Activated CD8-positive, alpha-beta memory T cell treated with anti-CD3 and anti-CD28 coated beads, Interleukin-2, amount 10 ng/mL, durations not matched to agents 7 days and 5 days (primary cell): Measurements from ENCODE around the gene TMEM209. TPM values are rescaled to one million over a fixed set of nuclear protein-coding genes. Genes with fewer than 3 reads are reported as not detected.
"Not testable (repeated sequence)": the region's sequence is repeated elsewhere in the genome, so short reads cannot be mapped to it uniquely, and the experiment has no call there.

Source experiments
- ATAC-seq: fragments of 150-1000 bp; cut with Tn5 transposase; one replicate; pipeline ENCODE4 v1.10.0; 2021; ENCODE audit warnings: moderate library complexity
- CTCF ChIA-PET: fragments of 350-600 bp; sonication (Branson Sonifier 250); formaldehyde crosslinking; loops from one replicate; lab custom pipeline; 2021; ENCODE audit warnings: antibody characterized with exemption; lab: Charles Lee
- DNase-seq: peaks from one replicate; pipeline ENCODE4 v3.0.0-alpha.2; 2020
- H3K27ac Mint-ChIP-seq: one replicate; pipeline ENCODE4 v1.8.0; 2021; ENCODE audit warnings: mild to moderate bottlenecking, mixed read lengths
- H3K27me3 Mint-ChIP-seq: one replicate; pipeline ENCODE4 v1.8.0; 2021; ENCODE audit warnings: mixed read lengths
- H3K36me3 Mint-ChIP-seq: one replicate; pipeline ENCODE4 v1.8.0; 2021; ENCODE audit warnings: mild to moderate bottlenecking, mixed read lengths
- H3K4me1 Mint-ChIP-seq: one replicate; pipeline ENCODE4 v1.8.0; 2021; ENCODE audit warnings: mixed read lengths
- H3K4me3 Mint-ChIP-seq: one replicate; pipeline ENCODE4 v1.8.0; 2021; ENCODE audit warnings: mild to moderate bottlenecking, moderate library complexity, mixed read lengths
- H3K9me3 Mint-ChIP-seq: one replicate; pipeline ENCODE4 v1.8.0; 2022; ENCODE audit warnings: low read depth, mixed read lengths
- total RNA-seq, 2 experiments: library from RNA; stranded (reverse); gene quantifications; one replicate each; pipeline ENCODE4 v1.2.3, GENCODE V29; 2021

The TMEM209 gene
- total RNA-seq, 2 experiments from 2014 or later: 39.5 to 44.5 TPM

DNA sequence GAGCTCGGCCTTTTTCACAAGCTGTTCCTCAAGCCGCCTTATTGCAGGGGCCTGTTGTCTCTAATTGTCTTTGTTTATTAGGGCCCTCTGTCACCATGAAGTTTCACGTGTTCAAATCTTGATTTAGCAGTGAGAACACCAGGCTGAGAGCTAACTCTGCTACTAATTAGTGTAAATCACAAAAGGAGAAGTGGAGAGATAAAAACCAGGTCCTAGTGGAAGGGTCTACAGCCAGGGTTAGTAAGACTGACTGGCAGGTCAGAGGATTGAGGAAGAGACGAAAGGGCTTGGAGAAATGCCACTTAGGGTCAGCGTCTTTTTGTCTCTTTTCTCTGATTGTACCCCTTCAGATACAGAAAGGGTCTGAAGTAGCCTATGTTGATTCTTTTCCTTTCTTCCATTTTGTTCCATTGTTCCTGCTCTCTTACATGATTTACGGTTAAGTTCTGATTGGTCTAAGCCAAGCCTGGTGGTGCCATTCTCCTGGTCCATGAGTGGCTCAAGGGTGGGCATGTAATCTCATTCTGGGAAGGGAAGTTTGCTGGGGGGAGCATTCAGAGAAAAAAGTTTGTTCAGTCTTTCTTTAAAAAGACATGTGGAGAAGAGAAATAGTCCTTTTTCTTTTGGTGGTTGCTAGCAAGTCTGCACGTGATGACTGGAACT is 23.8 kb upstream of the TMEM209 start:
- no peak overlapping the region for H3K4me3 Mint-ChIP-seq
- no peaks in the 10 kb centered on the region for H3K9me3 Mint-ChIP-seq
- peaks cover 3% of the 10 kb centered on the region for H3K4me1 Mint-ChIP-seq
- H3K27ac Mint-ChIP-seq: no peak overlapping the region
- no peaks in the 10 kb centered on the region for H3K27me3 Mint-ChIP-seq
- ATAC-seq (no peak), DNase-seq (no peak)
- CTCF ChIA-PET: no interaction called here
- no peaks in the 10 kb centered on the region for H3K36me3 Mint-ChIP-seq

DNA sequence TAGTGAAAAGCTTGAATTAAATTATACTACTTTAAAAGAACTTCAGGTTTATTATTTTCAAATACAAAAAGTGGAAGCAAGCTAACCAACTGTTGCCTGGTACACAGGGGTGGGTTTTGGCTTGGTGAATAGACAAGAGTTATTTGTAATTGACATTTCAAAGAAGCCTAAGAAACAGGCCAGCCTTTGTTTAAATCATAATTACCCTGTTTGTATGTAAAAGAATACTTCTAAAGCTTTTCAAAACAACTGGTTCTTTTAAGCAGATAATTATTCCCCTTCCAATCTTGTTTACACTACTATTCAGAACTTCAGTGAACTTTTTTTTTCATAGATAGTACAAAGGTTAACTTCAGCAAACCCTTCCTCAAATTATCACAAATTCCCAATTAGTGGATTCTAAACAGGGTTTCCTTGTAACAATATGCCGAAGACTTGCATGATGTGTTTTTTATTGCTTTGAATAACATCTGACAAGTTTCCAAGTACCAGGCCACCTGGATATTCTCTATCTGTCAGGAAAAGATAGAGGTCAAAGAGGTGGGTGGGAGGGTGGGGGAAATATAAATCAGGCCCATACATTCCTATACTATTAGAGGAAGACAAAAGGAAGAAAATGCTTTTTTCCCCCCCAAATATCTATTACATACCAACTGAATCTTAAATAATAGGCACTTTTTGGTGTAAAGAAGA is 22.8 kb upstream of the TMEM209 start:
- no peak overlapping the region for H3K27ac Mint-ChIP-seq
- H3K9me3 Mint-ChIP-seq: no peaks in the 10 kb centered on the region
- H3K4me3 Mint-ChIP-seq: no peak overlapping the region
- H3K36me3 Mint-ChIP-seq: no peaks in the 10 kb centered on the region
- CTCF ChIA-PET: no interaction called here
- ATAC-seq (no peak), DNase-seq (no peak)
- H3K4me1 Mint-ChIP-seq: peaks cover 3% of the 10 kb centered on the region
- no peaks in the 10 kb centered on the region for H3K27me3 Mint-ChIP-seq

DNA sequence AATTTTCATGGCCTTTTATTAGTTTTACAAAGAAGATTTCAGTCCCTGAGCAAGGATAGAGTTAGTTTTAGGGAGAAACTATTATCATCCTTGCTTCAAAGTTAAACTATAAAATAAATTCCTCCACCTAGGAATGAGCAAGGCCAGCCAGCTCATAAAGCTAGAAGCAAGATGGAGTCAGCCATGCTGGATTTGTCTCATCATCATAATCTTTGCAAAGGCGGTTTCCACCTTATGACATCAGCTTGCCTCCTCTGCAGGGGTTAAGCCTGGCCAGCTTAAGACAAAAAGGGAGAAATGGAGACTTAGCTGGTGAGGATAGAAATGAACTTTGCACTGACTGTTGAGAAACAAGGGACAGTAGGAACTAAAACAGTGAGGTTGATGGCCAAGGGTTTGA is 21.1 kb upstream of the TMEM209 start:
- ATAC-seq: no peak
- H3K4me3 Mint-ChIP-seq: no peak overlapping the region

DNA sequence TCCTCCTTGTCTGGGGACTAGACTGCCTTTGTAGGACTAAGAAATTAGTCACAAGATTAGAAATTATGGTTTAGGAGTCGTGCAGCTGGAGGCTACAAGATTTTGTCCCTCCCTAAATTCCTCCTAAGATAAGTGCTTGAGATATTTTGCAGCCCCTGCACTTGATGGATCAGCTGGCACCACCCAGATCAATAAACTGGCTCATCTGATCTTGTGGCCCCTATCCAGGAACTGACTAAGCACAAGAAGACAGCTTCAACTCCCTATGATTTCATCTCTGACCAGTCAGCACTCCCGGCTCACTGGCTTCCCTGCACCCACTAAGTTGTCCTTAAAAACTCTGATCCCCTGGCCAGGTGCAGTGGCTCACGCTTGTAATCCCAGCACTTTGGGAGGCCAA is 19.7 kb upstream of the TMEM209 start:
- H3K27ac Mint-ChIP-seq, H3K9me3 Mint-ChIP-seq, H3K36me3 Mint-ChIP-seq, H3K4me3 Mint-ChIP-seq, CTCF ChIA-PET, DNase-seq, H3K4me1 Mint-ChIP-seq, ATAC-seq, H3K27me3 Mint-ChIP-seq: not testable (repeated sequence)

More for the DNA sequence above, 21.1 kb upstream of the TMEM209 start:
- Mint-ChIP-seq H3K27ac (no peak overlapping the region), H3K4me1 (peaks cover 3% of the 10 kb centered on the region), H3K9me3 (no peaks in the 10 kb centered on the region), H3K36me3 (no peaks in the 10 kb centered on the region), H3K27me3 (no peaks in the 10 kb centered on the region)
- DNase-seq: no peak
- CTCF ChIA-PET: no interaction called here

DNA sequence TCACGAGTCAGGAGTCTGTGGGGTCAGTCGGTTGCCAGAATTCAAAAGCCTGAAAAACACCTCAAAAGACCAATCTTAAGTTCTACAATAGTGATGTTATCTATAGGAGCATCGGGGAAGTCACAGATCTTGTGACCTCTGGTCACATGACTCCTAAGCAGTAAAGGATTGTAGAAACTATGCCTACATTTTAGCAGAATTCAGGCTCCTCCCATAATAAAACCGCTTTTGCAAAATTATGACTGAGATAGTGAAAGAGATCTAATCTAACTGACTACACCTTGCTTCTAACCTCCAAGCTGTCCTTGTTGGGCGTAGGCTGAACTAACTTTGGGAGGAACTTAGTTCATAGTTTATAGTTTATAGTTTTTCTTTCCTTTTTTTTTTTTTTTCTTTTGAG is 19.0 kb upstream of the TMEM209 start:
- H3K27me3 Mint-ChIP-seq: no peaks in the 10 kb centered on the region
- ATAC-seq (no peak), DNase-seq (no peak)
- H3K36me3 Mint-ChIP-seq: no peaks in the 10 kb centered on the region
- H3K4me3 Mint-ChIP-seq: no peak overlapping the region
- H3K4me1 Mint-ChIP-seq: peaks cover 3% of the 10 kb centered on the region
- no peak overlapping the region for H3K27ac Mint-ChIP-seq
- no peaks in the 10 kb centered on the region for H3K9me3 Mint-ChIP-seq
- CTCF ChIA-PET: no interaction called here

DNA sequence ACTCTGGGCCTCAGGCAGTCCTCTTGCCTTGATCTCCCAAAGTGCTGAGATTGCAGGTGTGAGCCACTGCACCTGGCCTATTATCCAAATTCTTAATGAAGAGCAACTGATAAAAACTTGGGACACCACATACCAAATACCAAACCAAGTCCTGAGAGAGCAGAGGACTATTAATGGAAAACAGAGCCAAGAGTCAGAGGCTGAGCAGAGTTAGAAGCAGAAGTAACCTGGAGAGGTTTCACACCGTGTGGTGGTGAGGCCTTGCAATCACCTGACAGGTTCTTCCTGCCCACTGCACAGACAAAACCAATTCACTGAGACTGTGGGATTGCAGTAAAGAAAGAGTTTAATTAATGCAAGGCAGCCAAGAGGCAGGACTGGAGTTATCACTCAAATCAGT is 18.4 kb upstream of the TMEM209 start:
- peaks cover 3% of the 10 kb centered on the region for H3K4me1 Mint-ChIP-seq
- DNase-seq (no peak), ATAC-seq (no peak)
- H3K4me3 Mint-ChIP-seq: no peak overlapping the region
- CTCF ChIA-PET: no interaction called here
- no peaks in the 10 kb centered on the region for H3K36me3 Mint-ChIP-seq
- H3K9me3 Mint-ChIP-seq: no peaks in the 10 kb centered on the region
- H3K27me3 Mint-ChIP-seq: no peaks in the 10 kb centered on the region
- H3K27ac Mint-ChIP-seq: no peak overlapping the region

DNA sequence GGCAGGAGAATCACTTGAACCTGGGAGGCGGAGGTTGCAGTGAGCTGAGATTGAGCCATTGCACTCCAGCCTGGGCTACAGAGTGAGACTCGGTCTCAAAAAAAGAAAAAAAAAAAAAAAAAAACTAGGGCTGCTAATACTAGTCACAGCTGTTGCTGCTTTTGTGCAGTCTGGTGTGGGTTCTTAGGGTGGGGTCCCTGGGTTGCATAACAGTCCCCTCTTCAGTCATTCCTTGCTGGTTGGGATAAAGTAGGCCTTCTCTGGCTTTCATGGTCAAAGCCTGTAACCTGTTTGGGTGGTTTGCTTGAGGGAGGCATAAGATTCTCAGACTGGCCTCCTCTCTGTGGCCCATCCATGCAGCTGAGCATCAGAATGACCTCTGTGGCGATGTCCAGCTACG is 16.5 kb upstream of the TMEM209 start:
- Mint-ChIP-seq H3K9me3 (no peaks in the 10 kb centered on the region), H3K27ac (no peak overlapping the region), H3K36me3 (no peaks in the 10 kb centered on the region), H3K4me3 (no peak overlapping the region), H3K27me3 (no peaks in the 10 kb centered on the region), H3K4me1 (peaks cover 3% of the 10 kb centered on the region)
- no peak for DNase-seq
- no peak for ATAC-seq
- CTCF ChIA-PET: interaction anchor here (0.8 kb wide), 1 partner anchor 471 kb away, joined by 3 read pairs; no protein-coding TSS in a partner anchor

DNA sequence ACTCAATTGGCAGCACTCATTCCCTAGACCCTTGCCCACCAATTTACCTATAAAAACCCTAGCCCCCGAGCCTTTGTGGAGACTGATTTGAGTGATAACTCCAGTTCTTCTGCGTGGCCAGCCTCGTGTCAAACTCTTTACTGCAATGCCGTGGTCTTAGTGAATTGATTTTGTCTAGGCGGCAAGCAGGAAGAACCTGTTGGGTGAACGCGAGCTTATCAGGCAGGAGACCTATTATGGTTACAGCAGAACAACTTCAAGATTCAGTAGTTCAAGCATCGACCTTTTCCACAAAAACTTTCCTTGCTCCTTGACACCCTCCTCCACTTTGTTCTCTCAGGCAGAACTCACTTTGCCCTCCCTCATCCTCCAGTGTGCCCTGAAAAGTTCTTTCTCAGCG is 14.7 kb upstream of the TMEM209 start:
- Mint-ChIP-seq H3K4me3 (no peak overlapping the region), H3K27ac (no peak overlapping the region), H3K36me3 (no peaks in the 10 kb centered on the region), H3K4me1 (peaks cover 3% of the 10 kb centered on the region), H3K27me3 (no peaks in the 10 kb centered on the region), H3K9me3 (no peaks in the 10 kb centered on the region)
- ATAC-seq: no peak
- CTCF ChIA-PET: no interaction called here
- no peak for DNase-seq

DNA sequence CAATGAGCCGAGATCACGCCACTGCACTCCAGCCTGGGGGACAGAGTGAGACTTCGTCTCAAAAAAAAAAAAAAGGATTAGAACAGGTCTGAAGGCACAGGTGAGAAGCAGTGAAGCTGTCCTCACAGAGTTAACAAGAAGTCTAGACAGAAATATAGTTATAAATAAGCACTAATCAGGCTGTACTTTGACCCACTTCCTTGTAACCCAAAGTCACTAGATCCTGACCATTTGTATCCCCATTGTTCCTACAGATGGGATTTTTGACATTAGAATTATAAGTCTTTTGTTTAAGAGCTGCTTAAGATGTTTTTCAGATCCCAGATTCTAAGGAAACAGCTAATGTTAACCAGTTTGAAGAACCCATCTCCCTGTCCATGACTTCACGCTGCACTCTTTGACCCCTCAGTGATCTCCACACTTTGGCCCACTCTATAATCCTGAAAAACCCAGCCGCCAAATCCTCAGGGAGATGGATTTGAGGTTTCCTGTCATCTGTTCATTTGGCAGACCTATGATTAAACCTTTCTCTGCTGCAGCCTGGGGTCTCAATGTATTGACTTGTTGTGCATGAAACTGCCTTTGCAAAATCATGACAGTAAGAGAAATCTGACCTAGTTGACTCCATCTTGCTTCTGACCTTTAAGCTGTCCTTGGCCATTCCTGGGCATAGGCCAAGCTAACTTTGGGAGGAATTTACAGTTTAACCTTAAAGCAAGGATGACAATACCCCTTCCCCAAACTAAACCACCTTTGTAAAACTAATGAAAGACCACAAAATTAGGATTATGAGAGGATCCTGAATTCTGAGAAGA is 13.8 kb upstream of the TMEM209 start:
- DNase-seq: no peak
- no peak for ATAC-seq
- peaks cover under 1% of the 10 kb centered on the region for H3K4me1 Mint-ChIP-seq
- no peak overlapping the region for H3K4me3 Mint-ChIP-seq
- CTCF ChIA-PET: no interaction called here
- no peaks in the 10 kb centered on the region for H3K9me3 Mint-ChIP-seq
- no peak overlapping the region for H3K27ac Mint-ChIP-seq
- H3K27me3 Mint-ChIP-seq: peaks cover 3% of the 10 kb centered on the region
- H3K36me3 Mint-ChIP-seq: no peaks in the 10 kb centered on the region

DNA sequence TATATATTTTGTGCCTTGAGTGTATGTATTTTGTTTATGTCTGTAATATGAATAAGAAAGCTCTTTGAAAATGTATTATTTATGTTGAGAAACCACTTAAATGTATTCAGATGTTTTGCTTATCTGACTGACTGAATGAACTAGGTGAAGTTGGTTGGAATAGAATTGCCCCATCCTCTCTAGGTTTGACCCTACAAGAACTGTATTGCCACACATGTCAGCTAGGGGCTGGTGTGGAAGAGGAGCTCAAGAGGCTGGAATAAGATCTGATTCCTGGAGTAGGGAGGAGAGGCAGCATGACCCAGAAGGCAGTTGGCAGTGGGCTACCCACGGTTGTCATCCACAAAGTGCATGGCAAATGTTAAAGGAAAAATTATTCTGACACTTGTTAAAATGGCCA is 11.5 kb upstream of the TMEM209 start:
- DNase-seq (no peak), ATAC-seq (no peak)
- Mint-ChIP-seq H3K4me1 (no peaks in the 10 kb centered on the region), H3K4me3 (no peak overlapping the region), H3K36me3 (no peaks in the 10 kb centered on the region), H3K9me3 (no peaks in the 10 kb centered on the region), H3K27ac (no peak overlapping the region), H3K27me3 (peaks cover 6% of the 10 kb centered on the region)
- CTCF ChIA-PET: no interaction called here

DNA sequence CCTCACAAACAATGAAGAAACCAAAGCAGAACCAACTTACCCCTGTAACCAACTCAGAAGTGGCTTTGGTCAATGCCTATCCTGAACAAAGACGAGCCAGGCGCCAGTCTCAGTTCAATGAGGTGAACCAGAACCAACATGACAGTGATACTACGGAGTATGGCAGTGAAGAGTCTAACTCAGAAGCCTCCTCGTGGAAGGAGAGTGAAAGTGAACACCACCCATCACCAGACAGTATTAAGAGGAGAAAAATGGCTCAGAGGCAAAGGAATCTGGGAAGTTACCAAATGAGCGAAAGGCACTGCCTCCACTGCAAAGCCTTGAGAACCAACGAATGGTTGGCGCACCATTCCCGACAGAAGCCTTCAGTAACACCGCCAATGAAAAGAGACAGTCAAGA is 10.8 kb upstream of the TMEM209 start:
- no peak for DNase-seq
- H3K27me3 Mint-ChIP-seq: peaks cover 6% of the 10 kb centered on the region
- no peak for ATAC-seq
- H3K36me3 Mint-ChIP-seq: no peaks in the 10 kb centered on the region
- H3K9me3 Mint-ChIP-seq: no peaks in the 10 kb centered on the region
- no peaks in the 10 kb centered on the region for H3K4me1 Mint-ChIP-seq
- H3K27ac Mint-ChIP-seq: no peak overlapping the region
- CTCF ChIA-PET: interaction anchor here (1.1 kb wide), 1 partner anchor 295 kb away, joined by 3 read pairs; no protein-coding TSS in a partner anchor
- H3K4me3 Mint-ChIP-seq: no peak overlapping the region

DNA sequence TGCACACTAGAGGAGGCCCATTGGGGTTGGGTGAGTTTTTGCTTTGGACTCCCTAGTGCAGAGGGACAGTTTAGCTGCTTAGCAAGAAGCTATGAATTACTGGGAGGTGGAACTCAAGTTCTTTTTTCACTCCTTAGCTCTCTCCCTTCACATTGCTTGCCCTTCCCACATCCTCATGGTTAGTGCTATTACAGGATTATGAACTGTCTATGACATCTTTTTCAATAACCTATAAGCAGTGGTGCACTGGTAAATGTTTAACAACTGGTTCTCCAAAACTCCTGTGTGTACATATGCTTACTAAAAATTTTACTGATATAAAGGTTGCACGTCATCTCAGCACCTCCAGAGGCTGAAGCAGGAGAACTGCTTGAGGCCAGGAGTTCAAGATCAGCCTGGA is 8.6 kb upstream of the TMEM209 start:
- DNase-seq (no peak), ATAC-seq (no peak)
- Mint-ChIP-seq H3K9me3 (no peaks in the 10 kb centered on the region), H3K4me3 (no peak overlapping the region), H3K4me1 (no peaks in the 10 kb centered on the region), H3K36me3 (no peaks in the 10 kb centered on the region), H3K27ac (no peak overlapping the region), H3K27me3 (peaks cover 6% of the 10 kb centered on the region)
- CTCF ChIA-PET: no interaction called here

DNA sequence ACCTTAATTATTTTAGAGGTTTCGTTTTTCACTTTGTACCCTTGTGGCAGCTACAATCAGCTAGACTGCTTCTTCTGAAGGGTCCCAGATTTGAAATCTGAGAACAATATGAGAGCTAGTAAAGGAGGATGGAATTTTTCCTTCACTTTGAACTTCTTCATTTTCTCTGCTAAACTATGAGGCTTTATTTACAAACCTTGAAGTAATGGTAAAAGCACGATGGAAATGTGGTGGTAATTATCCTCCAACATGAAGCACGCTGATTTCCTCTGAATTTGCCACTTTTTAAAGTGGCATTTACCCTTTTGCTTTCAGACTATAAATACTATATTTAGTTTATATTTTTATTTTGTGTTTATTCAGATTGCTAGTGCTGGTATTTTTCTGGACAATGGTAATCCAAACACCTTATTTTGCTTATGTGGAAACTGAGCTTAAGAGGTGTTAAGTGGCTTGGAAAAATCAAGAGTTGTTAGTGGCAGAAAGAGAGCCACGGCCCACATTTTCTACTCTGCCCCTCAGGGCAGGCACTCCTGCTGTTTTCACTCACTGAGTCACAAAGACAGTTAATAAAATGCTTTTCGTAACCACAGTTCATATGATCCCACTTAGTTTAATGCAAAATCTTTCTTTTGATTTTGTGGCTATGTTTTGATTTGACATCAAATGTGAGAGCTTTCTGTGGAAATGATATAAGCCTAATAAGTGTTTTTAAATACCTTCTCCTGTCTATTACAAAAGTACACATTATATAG is 5.2 kb upstream of the TMEM209 start:
- Mint-ChIP-seq H3K4me1 (peaks cover 6% of the 10 kb centered on the region), H3K27ac (no peak overlapping the region), H3K9me3 (no peaks in the 10 kb centered on the region), H3K4me3 (no peak overlapping the region), H3K36me3 (no peaks in the 10 kb centered on the region), H3K27me3 (peaks cover 8% of the 10 kb centered on the region)
- CTCF ChIA-PET: interaction anchor here (0.6 to 1.2 kb wide), 3 partner anchors 138 to 200 kb away, joined by 3 read pairs; no protein-coding TSS in a partner anchor
- ATAC-seq (no peak), DNase-seq (no peak)
